H1 (cell line): Measurements from ENCODE around the gene FAF2. TPM values are rescaled to one million over a fixed set of nuclear protein-coding genes. Genes with fewer than 3 reads are reported as not detected.

Source experiments
- CTCF ChIA-PET: fragments of 300-600 bp; sonication (Branson Sonifier 250); formaldehyde crosslinking; loops from one replicate; lab custom pipeline; 2021; ENCODE audit not compliant: partially characterized antibody; lab: Charles Lee
- POLR2A ChIA-PET: fragments of 300-600 bp; sonication (Branson Sonifier 250); formaldehyde crosslinking; loops from one replicate; lab custom pipeline; 2021; ENCODE audit warnings: inconsistent platforms; ENCODE audit not compliant: partially characterized antibody; lab: Charles Lee
- DNase-seq, 2 experiments: peaks; one replicate each; pipeline versions ENCODE4 v3.0.0 to v3.0.0-alpha.2; 2010 to 2022; ENCODE audit warnings: low spot score in 2 of 2, low read depth in 1 of 2, mixed read lengths in 1 of 2
- FAIRE-seq: peaks from 2 replicates; lab custom pipeline; 2011; peaks lifted over from hg19 to GRCh38; lab: Jason Lieb, UNC
- H2AFZ ChIP-seq: 2 replicates; pipeline ENCODE4 v1.8.1; 2012; ENCODE audit warnings: low read length, inconsistent platforms
- H2AK5ac ChIP-seq: 2 replicates; pipeline ENCODE4 v1.6.1; 2013; ENCODE audit warnings: low read depth, low read length
- H2BK120ac ChIP-seq: replicated peaks from 2 replicates; pipeline ENCODE3; 2013; ENCODE audit warnings: low read depth, low read length, inconsistent platforms
- H2BK12ac ChIP-seq: 2 replicates; pipeline ENCODE4 v1.6.1; 2013; ENCODE audit warnings: low read depth, low read length
- H2BK15ac ChIP-seq: 2 replicates; pipeline ENCODE4 v1.6.1; 2013; ENCODE audit warnings: low read length
- H2BK20ac ChIP-seq: 2 replicates; pipeline ENCODE4 v1.6.1; 2013; ENCODE audit warnings: low read length
- H2BK5ac ChIP-seq: 2 replicates; pipeline ENCODE4 v1.6.1; 2013; ENCODE audit warnings: low read depth, low read length
- H3K14ac ChIP-seq: 2 replicates; pipeline ENCODE4 v1.6.1; 2013; ENCODE audit warnings: inconsistent platforms; ENCODE audit not compliant: insufficient read length
- H3K18ac ChIP-seq: 2 replicates; pipeline ENCODE4 v1.6.1; 2013; ENCODE audit warnings: low read length; ENCODE audit errors: extremely low read depth
- H3K23ac ChIP-seq: 2 replicates; pipeline ENCODE4 v1.6.1; 2013; ENCODE audit warnings: inconsistent platforms; ENCODE audit not compliant: insufficient read length
- H3K23me2 ChIP-seq: 2 replicates; pipeline ENCODE4 v1.6.1; 2013; ENCODE audit warnings: low read depth, low read length
- H3K27ac ChIP-seq: 2 replicates; pipeline ENCODE4 v1.6.1; 2011; ENCODE audit warnings: low read depth, low read length, inconsistent platforms
- H3K27me3 ChIP-seq, 4 experiments: replicated peaks in 1 of 4; 1 replicate in 1 of 4; 2 replicates in 3 of 4; pipeline versions ENCODE4 v1.6.1 to v1.8.1; 2011 to 2013; ENCODE audit warnings: low read length in 3 of 4, mild to moderate bottlenecking in 3 of 4, inconsistent platforms in 2 of 4, mixed read lengths in 2 of 4, moderate library complexity in 1 of 4; ENCODE audit not compliant: control insufficient read depth in 3 of 4, insufficient read depth in 3 of 4; ENCODE audit errors: extremely low read depth in 1 of 4
- H3K36me3 ChIP-seq, 4 experiments: 2 replicates each; pipeline versions ENCODE4 v1.6.1 to v1.8.1; 2011 to 2013; ENCODE audit warnings: mild to moderate bottlenecking in 4 of 4, low read length in 3 of 4, moderate library complexity in 2 of 4, control low read depth in 1 of 4, inconsistent platforms in 1 of 4; ENCODE audit not compliant: insufficient read depth in 4 of 4, control insufficient read depth in 2 of 4
- H3K4ac ChIP-seq: replicated peaks from 2 replicates; pipeline ENCODE3; 2013; ENCODE audit warnings: low read length, low read depth, mixed read lengths, inconsistent platforms; ENCODE audit not compliant: insufficient read length
- H3K4me1 ChIP-seq, 4 experiments: replicated peaks in 1 of 4; 1 replicate in 1 of 4; 2 replicates in 3 of 4; pipeline versions ENCODE4 v1.6.1 to v1.8.1; 2011 to 2013; ENCODE audit warnings: low read length in 3 of 4, inconsistent platforms in 2 of 4, mixed read lengths in 1 of 4; ENCODE audit not compliant: insufficient read depth in 4 of 4, control insufficient read depth in 3 of 4
- H3K4me2 ChIP-seq, 2 experiments: 2 replicates each; pipeline versions ENCODE4 v1.6.1 to v1.8.1; 2011 to 2013; ENCODE audit warnings: low read depth in 2 of 2, low read length in 2 of 2, control low read depth in 1 of 2, inconsistent platforms in 1 of 2, mild to moderate bottlenecking in 1 of 2; ENCODE audit not compliant: insufficient read depth in 1 of 2
- H3K4me3 ChIP-seq, 4 experiments: fragments of 200-600, 300-600 bp in 1 of 4; sonication (generic), shearing (Covaris generic), sonication (Bioruptor Twin) in 1 of 4; 2 replicates each; pipeline versions ENCODE4 v1.5.1 to v1.8.1; 2011 to 2016; ENCODE audit warnings: low read length in 4 of 4, low read depth in 3 of 4, control low read depth in 2 of 4, inconsistent platforms in 2 of 4, mild to moderate bottlenecking in 2 of 4, mixed read lengths in 1 of 4, moderate library complexity in 1 of 4; ENCODE audit not compliant: insufficient read depth in 2 of 4; ENCODE audit errors: extremely low read depth in 1 of 4
- H3K56ac ChIP-seq: replicated peaks from 2 replicates; pipeline ENCODE3; 2013; ENCODE audit warnings: low read depth, mild to moderate bottlenecking, mixed read lengths, low read length, inconsistent platforms; ENCODE audit not compliant: insufficient read length
- H3K79me1 ChIP-seq: 2 replicates; pipeline ENCODE4 v1.6.1; 2013; ENCODE audit warnings: low read depth, low read length, control low read depth
- H3K79me2 ChIP-seq, 2 experiments: 2 replicates each; pipeline versions ENCODE4 v1.6.1 to v1.8.1; 2012 to 2013; ENCODE audit warnings: low read length in 2 of 2, mild to moderate bottlenecking in 2 of 2, inconsistent platforms in 1 of 2; ENCODE audit not compliant: insufficient read depth in 2 of 2, control insufficient read depth in 1 of 2
- H3K9ac ChIP-seq, 4 experiments: replicated peaks in 1 of 4; 1 replicate in 1 of 4; 2 replicates in 3 of 4; pipeline versions ENCODE4 v1.6.1 to v1.8.1; 2011 to 2013; ENCODE audit warnings: low read depth in 3 of 4, low read length in 3 of 4, control low read depth in 2 of 4, mild to moderate bottlenecking in 2 of 4, moderate library complexity in 2 of 4, inconsistent platforms in 1 of 4; ENCODE audit errors: extremely low read depth in 1 of 4
- H3K9me3 ChIP-seq, 2 experiments: 2 replicates each; pipeline versions ENCODE4 v1.6.1 to v1.8.1; 2012 to 2013; ENCODE audit warnings: mild to moderate bottlenecking in 2 of 2, moderate library complexity in 2 of 2, control low read depth in 1 of 2, inconsistent platforms in 1 of 2, low read depth in 1 of 2, low read length in 1 of 2, mixed read lengths in 1 of 2; ENCODE audit not compliant: insufficient read depth in 2 of 2
- H4K20me1 ChIP-seq, 2 experiments: replicated peaks in 1 of 2; 2 replicates each; pipeline versions ENCODE3 to v1.8.1; 2011 to 2013; ENCODE audit warnings: inconsistent platforms in 2 of 2, low read length in 2 of 2, mild to moderate bottlenecking in 1 of 2; ENCODE audit not compliant: insufficient read depth in 2 of 2, control insufficient read depth in 1 of 2
- H4K5ac ChIP-seq: 2 replicates; pipeline ENCODE4 v1.6.1; 2013; ENCODE audit warnings: low read length, low read depth, mixed read lengths, inconsistent platforms; ENCODE audit not compliant: insufficient read length
- H4K8ac ChIP-seq: 2 replicates; pipeline ENCODE4 v1.8.0; 2013; ENCODE audit warnings: mild to moderate bottlenecking, moderate library complexity, low read length, inconsistent platforms; ENCODE audit not compliant: insufficient read depth; ENCODE audit errors: extremely low read depth
- H4K91ac ChIP-seq: replicated peaks from 2 replicates; pipeline ENCODE3; 2013; ENCODE audit warnings: low read length, mixed read lengths, inconsistent platforms; ENCODE audit not compliant: insufficient read length
- JUND ChIP-seq: IDR thresholded peaks from 2 replicates; pipeline ENCODE4 v1.6.1; 2011; ENCODE audit warnings: mild to moderate bottlenecking, improper control_type of control experiment, low read length
- SP2 ChIP-seq: IDR thresholded peaks from 2 replicates; pipeline ENCODE4 v1.6.1; 2012; ENCODE audit warnings: mild to moderate bottlenecking, low read length, inconsistent platforms
- SRF ChIP-seq: IDR thresholded peaks from 2 replicates; pipeline ENCODE4 v1.6.1; 2011; ENCODE audit warnings: mild to moderate bottlenecking, low read depth, low read length, moderate library complexity
- ZNF274 ChIP-seq: IDR thresholded peaks from 2 replicates; pipeline ENCODE4 v1.7.0; 2012; ENCODE audit warnings: low read length, borderline replicate concordance; ENCODE audit errors: extremely low read depth
- WGBS, 2 experiments: shearing (Covaris generic) in 1 of 2; methylation state at CpG; one replicate each; pipeline versions ENCODE4 v1.1.6 to v1.1.7; 2013 to 2015; ENCODE audit warnings: low lambda C conversion rate in 2 of 2, mixed read lengths in 2 of 2, inconsistent platforms in 1 of 2, low coverage in 1 of 2, missing lambda C conversion rate in 1 of 2; ENCODE audit not compliant: insufficient replicate concordance in 2 of 2, insufficient coverage in 1 of 2, insufficient read length in 1 of 2; ENCODE audit errors: extremely low coverage in 1 of 2, missing lambda C conversion rate in 1 of 2; 5-methylcytosine and 5-hydroxymethylcytosine counted together
- polyA plus RNA-seq, 7 experiments: library from polyadenylated mRNA; depleted of rRNA in 3 of 7; stranded (reverse) in 5 of 7; unstranded in 2 of 7; fragments of >200 nt in 5 of 7; fragments of 200-250 nt in 2 of 7; gene quantifications; 1 replicate in 5 of 7; 2 replicates in 1 of 7; 4 replicates in 1 of 7; pipeline versions ENCODE4 v1.2.1 to v1.2.3, GENCODE V29; 2011 to 2013; ENCODE audit warnings: missing spikeins in 2 of 7, mixed read lengths in 2 of 7
- total RNA-seq: library from RNA; stranded (reverse); fragmentation: NEBNext Ultra II Directional; extraction: Animal tissue kit (Norgen Biotek cat#: 25700); gene quantifications from 2 replicates; pipeline ENCODE4 v1.2.1, GENCODE V29; 2021

The FAF2 gene
- total and polyA plus RNA-seq, 2 of the 8 experiments (the other 6 are each of a cell fraction or from before 2014, with no cell fraction given) = 20.8 to 35.8 TPM

GRCh38 chr5:176427971-176428370 lies 20.2 kb upstream of the FAF2 start:
- Histone ChIP-seq H3K14ac (no peak overlapping the region), H3K56ac (no peak overlapping the region), H3K23me2 (no peaks in the 10 kb centered on the region), H3K27me3 (no peaks in the 10 kb centered on the region), H3K27ac (no peak overlapping the region), H4K91ac (no peak overlapping the region), H3K9ac (no peak overlapping the region), H3K4ac (no peak overlapping the region), H2BK12ac (no peak overlapping the region), H3K4me1 (no peaks in the 10 kb centered on the region), H2AFZ (no peak overlapping the region), H3K9me3 (peaks cover 8 to 9% of the 10 kb centered on the region in 2 experiments; a peak in 3 of 4 replicates), H2AK5ac (no peak overlapping the region), H3K79me2 (no peaks in the 10 kb centered on the region), H2BK120ac (no peak overlapping the region), H3K18ac (no peak overlapping the region), H3K79me1 (no peaks in the 10 kb centered on the region), H3K4me3 (no peak overlapping the region), H2BK15ac (no peak overlapping the region), H3K36me3 (no peaks in the 10 kb centered on the region), H2BK20ac (no peak overlapping the region), H2BK5ac (no peak overlapping the region), H4K20me1 (no peaks in the 10 kb centered on the region), H4K5ac (no peak overlapping the region), H3K23ac (no peak overlapping the region), H3K4me2 (no peak overlapping the region), H4K8ac (no peak overlapping the region)
- CTCF ChIA-PET = interaction anchor here (0.6 kb wide), 1 partner anchor 247 kb away, joined by 3 read pairs; no protein-coding TSS in a partner anchor
- 94 to 100% methylated on average over 1 to 4 of the region's 4 CpGs for WGBS, 2 experiments
- POLR2A ChIA-PET = no interaction called here
- TF ChIP-seq SRF = no peak
- no peak for TF ChIP-seq JUND
- no peak for TF ChIP-seq SP2
- no peak for TF ChIP-seq ZNF274
- no peak for DNase-seq
- FAIRE-seq = no peak
